Measurements from ENCODE around the gene RAD23B.

- TF ChIP-seq POLR2A (IDR thresholded peaks at IDR 0.05) (no peak), CTCF (IDR thresholded peaks at IDR 0.05) (no peak)
These were observed 30.5 kb downstream of the RAD23B start for GRCh38 chr9:107313555-107314096.

Data from right lobe of liver (tissue), 4 donors.